Glomerular visceral epithelial cell (primary cell): ENCODE results near the gene CXCR5.
"Not testable (repeated sequence)": the region's sequence is repeated elsewhere in the genome, so short reads cannot be mapped to it uniquely, and the experiment has no call there.

Experiments used
- DNase-seq: peaks from one replicate; pipeline ENCODE4 v3.0.0-alpha.2; 2016; ENCODE audit errors: extremely low spot score

CXCR5 gene, protein sequence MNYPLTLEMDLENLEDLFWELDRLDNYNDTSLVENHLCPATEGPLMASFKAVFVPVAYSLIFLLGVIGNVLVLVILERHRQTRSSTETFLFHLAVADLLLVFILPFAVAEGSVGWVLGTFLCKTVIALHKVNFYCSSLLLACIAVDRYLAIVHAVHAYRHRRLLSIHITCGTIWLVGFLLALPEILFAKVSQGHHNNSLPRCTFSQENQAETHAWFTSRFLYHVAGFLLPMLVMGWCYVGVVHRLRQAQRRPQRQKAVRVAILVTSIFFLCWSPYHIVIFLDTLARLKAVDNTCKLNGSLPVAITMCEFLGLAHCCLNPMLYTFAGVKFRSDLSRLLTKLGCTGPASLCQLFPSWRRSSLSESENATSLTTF

GRCh38 chr11:118883368-118884071, at the start of gene CXCR5:
TSS of gene CXCR5 (plus strand) at chr11:118883892. CDS start at chr11:118883942, 50 bp downstream.
- peak; percentile 37 for DNase-seq

DNA sequence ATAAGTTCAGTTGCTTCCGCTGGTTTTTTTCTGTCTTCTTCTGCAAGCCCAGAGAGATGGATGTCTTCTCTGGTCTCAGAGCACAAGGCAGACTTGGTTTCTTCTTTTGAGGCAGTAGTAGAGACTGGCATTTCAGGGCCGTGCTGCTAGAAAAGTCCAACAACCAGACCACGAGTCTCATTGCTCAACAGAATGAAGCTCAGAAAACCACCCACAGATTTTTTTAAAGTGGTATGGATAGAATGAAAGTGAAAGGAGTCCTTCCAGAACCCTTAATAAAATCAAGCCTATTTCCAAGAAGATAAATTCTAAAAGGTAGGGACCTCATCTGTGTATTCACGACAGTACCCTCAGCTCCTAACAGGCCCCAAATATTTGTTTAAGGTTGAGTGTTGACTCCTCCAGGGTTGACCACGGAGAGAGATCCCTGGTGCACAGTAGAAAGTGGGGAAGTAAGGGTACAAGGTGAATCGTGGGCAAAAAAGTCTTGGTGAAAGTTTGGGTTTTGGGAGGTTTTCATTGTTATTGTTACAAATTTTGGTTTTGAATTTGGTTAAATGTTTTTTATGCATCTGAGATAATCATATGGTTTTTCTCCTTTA, 49.2 kb upstream of the CXCR5 start:
- no peak for DNase-seq

GRCh38 chr11:118837868-118838267, 45.8 kb upstream of the CXCR5 start:
- no peak for DNase-seq

- DNase-seq: no peak
These were observed 44.7 kb upstream of the CXCR5 start for GRCh38 chr11:118838905-118839553.

DNA sequence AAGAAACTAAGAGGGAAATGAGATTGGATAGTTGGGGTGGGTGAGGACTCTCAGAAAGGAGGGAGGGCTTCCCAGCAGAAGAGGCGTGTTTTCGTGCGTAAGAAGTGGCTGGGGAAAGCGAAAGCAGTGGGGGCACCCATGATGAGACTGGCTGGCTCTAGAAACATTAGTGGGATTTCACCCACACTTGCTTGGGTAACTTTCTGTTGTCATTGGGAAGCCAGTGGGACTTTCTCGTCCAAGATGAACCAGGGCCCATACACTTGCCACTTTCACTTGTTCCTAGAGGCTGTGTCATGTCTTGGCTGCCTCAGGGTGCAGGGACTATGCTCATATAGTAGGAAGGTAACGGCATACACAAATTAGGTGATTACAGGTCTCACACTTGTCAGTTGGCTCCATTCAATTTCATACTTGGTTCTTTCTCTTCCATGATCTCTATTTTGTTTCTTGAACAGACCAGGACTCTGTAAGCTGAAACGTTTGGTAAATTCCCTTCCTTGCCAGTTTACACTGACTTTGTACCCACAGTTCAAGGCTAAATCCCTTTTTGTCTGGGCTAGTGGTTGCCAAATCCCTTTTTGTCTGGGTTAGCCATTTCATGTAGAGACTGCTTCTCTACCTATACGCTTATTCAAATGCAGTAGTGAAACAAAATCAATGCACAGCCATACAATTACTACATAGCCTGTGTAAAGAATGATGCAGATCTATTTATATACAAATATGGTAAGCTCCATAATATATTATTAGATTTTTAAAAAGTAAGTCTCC, 42.0 kb upstream of the CXCR5 start:
- no peak for DNase-seq

- DNase-seq: no peak
These were observed 41.3 kb upstream of the CXCR5 start for GRCh38 chr11:118842369-118842768.

DNA sequence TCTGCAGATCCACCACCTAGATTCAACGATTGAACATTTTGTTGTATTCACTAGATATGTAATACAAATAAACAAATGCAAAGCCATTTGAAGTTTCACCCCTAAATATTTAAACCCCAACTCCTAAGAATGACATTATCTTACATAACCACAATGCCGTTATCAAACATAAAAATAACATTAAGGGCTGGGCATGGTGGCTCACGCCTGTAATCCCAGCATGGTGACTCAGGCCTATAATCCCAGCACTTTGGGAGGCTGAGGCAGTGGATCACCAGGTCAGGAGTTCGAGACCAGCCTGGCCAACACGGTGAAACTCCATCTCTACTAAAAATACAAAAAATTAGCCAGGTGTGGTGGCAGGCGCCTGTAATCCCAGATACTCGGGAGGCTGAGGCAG, 40.8 kb upstream of the CXCR5 start:
- DNase-seq: not testable (repeated sequence)

DNA sequence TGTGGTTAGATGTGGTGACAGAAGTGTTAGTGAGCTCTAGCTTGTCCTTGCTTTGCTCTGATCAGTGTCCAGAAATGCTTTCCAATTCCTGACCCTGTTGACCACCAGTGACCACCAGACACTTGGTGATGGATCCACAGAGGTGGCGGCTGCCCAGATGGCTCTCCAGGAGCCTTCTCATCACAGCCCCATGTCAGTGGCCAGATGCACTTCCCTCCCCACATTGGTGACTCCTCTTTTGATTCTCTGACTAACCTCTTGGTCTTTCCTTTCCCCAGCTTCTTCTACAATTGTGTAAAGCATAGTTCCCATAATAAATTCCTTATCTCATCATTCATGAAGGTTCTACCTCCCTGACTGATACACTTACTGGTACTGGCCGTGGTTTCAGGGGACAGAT, 40.1 kb upstream of the CXCR5 start:
- DNase-seq: no peak

DNA sequence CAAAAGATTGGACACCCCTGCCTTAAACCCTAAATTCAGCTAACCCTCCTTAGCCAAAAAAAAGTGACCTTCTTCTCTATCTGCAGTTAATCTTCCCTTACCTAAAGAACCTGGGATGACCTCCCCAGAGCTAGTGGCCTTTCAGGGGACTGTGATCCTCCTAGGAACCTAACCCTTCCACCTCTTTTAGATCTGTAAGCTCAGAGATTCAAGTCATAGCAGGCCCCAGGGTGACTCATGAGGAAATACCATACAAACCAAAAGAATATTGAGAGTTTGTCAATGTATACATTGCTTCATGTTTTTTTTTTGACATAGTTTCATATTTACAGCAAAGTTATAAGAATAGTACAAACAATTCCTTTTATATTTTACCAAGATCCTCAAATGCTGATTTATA, 38.3 kb upstream of the CXCR5 start:
- peak; percentile 2 for DNase-seq

DNA sequence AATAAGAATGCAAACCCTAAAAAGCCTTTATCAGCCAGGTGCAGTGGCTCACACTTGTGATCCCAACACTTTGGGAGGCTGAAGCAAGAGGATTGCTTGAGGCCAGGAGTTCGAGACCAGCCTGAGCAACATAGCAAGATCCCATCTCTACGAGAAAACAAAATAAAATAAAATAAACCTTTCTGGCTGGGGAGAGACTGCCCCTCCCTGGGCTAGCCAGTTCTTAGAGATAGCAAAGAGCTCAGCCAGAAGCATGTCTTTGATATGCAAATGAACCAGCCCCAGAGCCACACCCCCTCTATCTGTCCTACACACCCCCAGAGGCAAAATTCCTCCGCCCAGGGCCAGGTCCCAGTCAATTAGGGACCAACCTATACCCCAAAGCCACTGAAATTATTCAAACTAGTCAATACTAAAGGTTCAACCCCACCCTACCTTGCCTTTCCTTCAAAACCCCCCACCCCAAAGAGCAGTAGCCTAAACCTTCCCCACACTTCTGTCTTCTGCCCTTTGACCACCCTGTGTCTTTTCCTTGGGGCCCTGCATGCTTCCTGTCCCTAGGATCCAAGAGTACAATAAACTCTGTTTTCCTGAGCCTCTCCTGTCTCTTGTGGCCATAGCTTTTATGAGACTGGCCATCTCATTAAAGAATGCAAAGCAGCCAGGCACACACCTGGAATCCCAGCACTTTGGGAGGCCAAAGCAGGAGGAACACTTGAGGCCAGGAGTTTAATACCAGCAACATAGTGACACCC, 37.3 kb upstream of the CXCR5 start:
- no peak for DNase-seq

DNA sequence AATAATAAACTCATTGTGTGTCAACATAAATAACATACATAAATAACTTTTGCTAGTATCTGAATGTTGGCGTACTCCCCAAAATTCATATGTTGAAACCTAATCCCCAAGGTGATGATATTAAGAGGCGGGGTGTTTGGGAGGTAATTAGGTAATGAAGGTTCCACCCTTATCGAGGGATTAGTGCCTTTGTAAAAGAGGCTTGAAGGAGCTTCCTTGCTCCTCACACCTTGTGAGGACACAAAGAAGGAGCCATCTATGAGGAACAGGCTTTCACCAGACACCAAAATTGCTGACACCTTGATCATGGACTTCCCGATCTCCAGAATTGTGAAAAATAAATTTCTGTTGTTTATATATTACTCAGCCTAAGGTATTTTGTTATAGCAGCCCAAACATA, 33.9 kb upstream of the CXCR5 start:
- no peak for DNase-seq

DNA sequence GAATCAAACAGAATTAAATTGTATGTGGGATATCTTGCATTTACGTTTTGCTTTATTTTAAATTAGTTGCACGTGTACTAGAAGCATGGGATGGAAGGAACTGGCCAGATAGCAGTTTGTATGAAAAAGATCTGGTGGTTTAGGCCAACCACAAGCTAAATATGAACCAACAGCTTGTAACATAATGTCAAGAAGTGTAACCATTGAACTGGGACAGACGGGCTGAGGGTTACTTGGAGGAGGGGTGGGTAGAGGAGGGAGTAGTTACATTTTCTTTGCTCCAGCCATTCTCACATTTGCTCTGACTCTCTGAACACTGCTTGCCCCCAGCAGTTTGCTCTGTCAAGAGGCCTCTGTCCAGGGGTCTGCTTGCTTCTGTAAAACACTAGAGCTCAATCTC, 31.7 kb upstream of the CXCR5 start:
- DNase-seq: no peak

- DNase-seq: no peak
These were observed 30.0 kb upstream of the CXCR5 start for GRCh38 chr11:118853678-118854077.

DNA sequence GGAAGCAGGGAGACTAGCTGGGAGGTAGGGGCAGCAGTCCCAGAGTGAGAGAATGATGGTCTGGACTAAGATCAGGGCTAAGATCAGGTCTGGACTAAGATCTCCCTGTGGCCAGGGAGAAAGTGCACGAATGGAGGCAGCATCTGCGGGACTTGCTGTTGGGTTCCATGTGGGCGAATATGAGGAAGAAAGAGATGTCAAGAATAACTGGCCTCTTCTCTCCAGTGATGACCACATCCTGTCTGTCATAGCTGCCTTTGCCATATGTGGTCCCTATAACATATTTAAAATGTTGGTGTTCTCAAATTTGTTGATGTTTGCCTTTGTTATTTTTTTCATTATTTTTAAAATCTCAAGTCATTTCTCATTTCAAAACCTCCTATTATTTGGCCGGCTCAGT, 27.4 kb upstream of the CXCR5 start:
- no peak for DNase-seq

- no peak for DNase-seq
These were observed 26.3 kb upstream of the CXCR5 start for GRCh38 chr11:118857385-118857784.

DNA sequence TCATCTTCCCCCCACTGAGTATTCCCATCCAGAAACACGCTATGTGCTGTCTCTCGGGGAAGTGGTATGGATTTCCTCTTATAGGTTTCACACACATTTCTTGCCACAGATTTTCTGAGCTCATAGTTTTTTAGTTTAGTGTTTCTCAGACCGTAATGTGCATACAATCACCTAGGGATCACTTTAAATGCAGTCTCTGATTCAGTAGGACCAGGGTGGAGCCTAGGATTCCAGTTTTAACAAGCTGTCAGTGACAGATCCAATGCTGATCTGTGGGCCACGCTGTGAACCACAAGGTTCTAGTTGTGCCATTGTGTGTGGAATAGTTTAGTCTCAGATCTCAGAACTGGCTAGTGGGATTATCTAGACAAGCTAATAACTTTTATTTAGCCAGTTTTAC, 23.7 kb upstream of the CXCR5 start:
- no peak for DNase-seq

- no peak for DNase-seq
These were observed 15.0 kb upstream of the CXCR5 start for GRCh38 chr11:118868659-118869058.

DNA sequence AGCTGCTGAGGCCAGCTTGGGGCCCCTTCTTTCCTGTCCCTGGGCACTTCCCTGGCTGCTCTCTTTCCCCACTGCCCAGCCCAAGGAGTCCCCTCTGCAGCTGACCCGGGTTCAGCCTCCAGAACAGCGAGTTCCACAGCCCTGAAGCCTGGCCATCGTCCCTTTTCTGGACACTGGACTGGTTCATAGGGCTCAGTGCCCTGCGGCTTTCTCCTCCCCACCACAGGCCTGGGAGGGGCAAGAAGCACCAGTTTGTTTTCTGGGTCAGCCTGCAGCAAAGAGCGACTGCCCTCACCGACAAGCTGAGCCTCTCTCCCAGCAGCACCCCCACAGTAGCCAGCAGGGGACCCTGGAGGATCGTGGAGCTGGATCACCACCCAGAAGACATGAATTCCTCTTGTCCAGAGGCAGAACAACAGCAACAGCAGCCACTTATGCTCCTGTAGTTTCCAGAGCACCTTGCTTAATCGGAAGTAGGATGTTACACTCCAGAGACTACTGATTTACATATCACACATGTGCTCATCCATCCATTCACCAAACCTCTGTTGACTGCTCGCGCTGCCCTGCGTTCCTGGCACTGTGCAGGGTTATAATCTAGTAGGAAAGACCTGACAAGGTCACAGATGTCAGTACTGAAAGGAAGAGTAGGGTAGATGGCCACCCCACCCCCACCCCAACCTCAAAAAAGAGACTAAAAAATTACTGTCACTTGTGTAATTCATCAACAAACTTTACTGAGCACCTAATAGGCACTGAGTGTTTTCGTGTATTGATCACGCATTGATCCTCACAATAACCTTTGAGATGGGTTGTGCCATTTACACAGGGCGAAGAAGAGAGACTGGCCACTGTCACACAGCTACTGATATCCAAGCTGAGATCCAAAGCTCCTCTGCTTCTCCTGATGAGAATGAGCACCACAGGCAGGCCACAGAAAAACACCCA, 13.0 kb upstream of the CXCR5 start:
- DNase-seq: peak; percentile 52

- DNase-seq: no peak
These were observed 11.3 kb upstream of the CXCR5 start for GRCh38 chr11:118872403-118872821.

- DNase-seq: no peak
These were observed 9.9 kb upstream of the CXCR5 start for GRCh38 chr11:118873804-118874203.
